T-cell (primary cell): ENCODE data around the gene SNAP47. TPM values are rescaled to one million over a fixed set of nuclear protein-coding genes. Genes with fewer than 3 reads are reported as not detected.

ENCODE experiments used
- ATAC-seq, 4 experiments: fragments of 200-7000 bp in 3 of 4; fragments of 150-1000 bp in 1 of 4; cut with Tn5 transposase; replicated peaks in 1 of 4; 1 replicate in 3 of 4; 2 replicates in 1 of 4; pipeline ENCODE4 v1.10.0; 2021; ENCODE audit warnings: moderate library complexity in 3 of 4, mild to moderate bottlenecking in 2 of 4, moderate number of reproducible peaks in 1 of 4
- CTCF ChIA-PET, 2 donors: fragments of 300-600 bp; sonication (Branson Sonifier 250); formaldehyde crosslinking; loops; one replicate each; lab custom pipeline; 2022; ENCODE audit warnings: antibody characterized with exemption in 2 of 2; lab: Charles Lee
- POLR2A ChIA-PET, 2 donors: fragments of 300-600 bp; sonication (Branson Sonifier 250); formaldehyde crosslinking; loops; one replicate each; lab custom pipeline; 2022; ENCODE audit warnings: antibody characterized with exemption in 2 of 2; lab: Charles Lee
- DNase-seq, 35 experiments: peaks; one replicate each; pipeline versions ENCODE4 v3.0.0 to v3.0.0-alpha.2; 2013 to 2023
- H3K27ac ChIP-seq: one replicate; pipeline ENCODE4 v1.5.1; 2013; ENCODE audit warnings: low read length
- H3K27me3 ChIP-seq, 2 experiments: replicated peaks in 1 of 2; 1 replicate in 1 of 2; 2 replicates in 1 of 2; pipeline versions ENCODE4 v1.6.1 to v1.7.0; 2013; ENCODE audit warnings: low read length in 1 of 2, mixed read lengths in 1 of 2; ENCODE audit not compliant: control insufficient read depth in 2 of 2, insufficient read depth in 2 of 2; ENCODE audit errors: extremely low read depth in 1 of 2
- H3K36me3 ChIP-seq, 2 donors: 1 replicate in 1 of 2; 2 replicates in 1 of 2; pipeline versions ENCODE4 v1.6.1 to v1.7.0; 2013; ENCODE audit warnings: low read length in 1 of 2; ENCODE audit not compliant: control insufficient read depth in 2 of 2, insufficient read depth in 1 of 2; ENCODE audit errors: extremely low read depth in 1 of 2
- H3K4me1 ChIP-seq, 2 experiments: 1 replicate in 1 of 2; 2 replicates in 1 of 2; pipeline versions ENCODE4 v1.6.1 to v1.7.0; 2013; ENCODE audit warnings: low read length in 2 of 2, mixed read lengths in 1 of 2; ENCODE audit not compliant: insufficient read depth in 2 of 2, control insufficient read depth in 1 of 2; ENCODE audit errors: extremely low read depth in 1 of 2
- H3K4me3 ChIP-seq, 2 donors: 1 replicate in 1 of 2; 2 replicates in 1 of 2; pipeline versions ENCODE4 v1.5.1 to v1.7.0; 2013; ENCODE audit warnings: mild to moderate bottlenecking in 2 of 2, low read length in 1 of 2, moderate library complexity in 1 of 2; ENCODE audit not compliant: control insufficient read depth in 1 of 2; ENCODE audit errors: extremely low read depth in 1 of 2
- H3K9me3 ChIP-seq: 2 replicates; pipeline ENCODE4 v1.7.0; 2013
- H3K27ac Mint-ChIP-seq, 2 donors: one replicate each; pipeline ENCODE4 v1.8.0; 2020 to 2021; ENCODE audit warnings: mild to moderate bottlenecking in 2 of 2, mixed read lengths in 2 of 2
- H3K27me3 Mint-ChIP-seq, 2 donors: one replicate each; pipeline ENCODE4 v1.8.0; 2021 to 2022; ENCODE audit warnings: mixed read lengths in 2 of 2
- H3K36me3 Mint-ChIP-seq: one replicate; pipeline ENCODE4 v1.8.0; 2021; ENCODE audit warnings: mixed read lengths
- H3K4me1 Mint-ChIP-seq, 3 donors: one replicate each; pipeline ENCODE4 v1.8.0; 2020 to 2022; ENCODE audit warnings: mixed read lengths in 3 of 3, mild to moderate bottlenecking in 1 of 3
- H3K4me3 Mint-ChIP-seq, 3 donors: one replicate each; pipeline ENCODE4 v1.8.0; 2020 to 2022; ENCODE audit warnings: mild to moderate bottlenecking in 3 of 3, mixed read lengths in 3 of 3, moderate library complexity in 3 of 3
- H3K9me3 Mint-ChIP-seq, 3 donors: one replicate each; pipeline ENCODE4 v1.8.0; 2020 to 2022; ENCODE audit warnings: mixed read lengths in 3 of 3
- WGBS: methylation state at CpG from one replicate; pipeline ENCODE4 v1.1.5; 2013; ENCODE audit warnings: missing lambda C conversion rate; ENCODE audit not compliant: insufficient coverage; 5-methylcytosine and 5-hydroxymethylcytosine counted together
- total RNA-seq, 35 experiments: library from RNA in 6 of 35; stranded (reverse) in 6 of 35; fragments of 120-200 nt in 1 of 35; gene quantifications; one replicate each; pipeline versions ENCODE4 v1.2.1 to v1.2.4 and lab custom pipeline; 2013 to 2026

The SNAP47 gene
- total RNA-seq, 5 donors from 2014 or later (not counting 1 experiment from before 2014, with no cell fraction given), result 20.1 to 35.6 (median 30.7) TPM

DNA sequence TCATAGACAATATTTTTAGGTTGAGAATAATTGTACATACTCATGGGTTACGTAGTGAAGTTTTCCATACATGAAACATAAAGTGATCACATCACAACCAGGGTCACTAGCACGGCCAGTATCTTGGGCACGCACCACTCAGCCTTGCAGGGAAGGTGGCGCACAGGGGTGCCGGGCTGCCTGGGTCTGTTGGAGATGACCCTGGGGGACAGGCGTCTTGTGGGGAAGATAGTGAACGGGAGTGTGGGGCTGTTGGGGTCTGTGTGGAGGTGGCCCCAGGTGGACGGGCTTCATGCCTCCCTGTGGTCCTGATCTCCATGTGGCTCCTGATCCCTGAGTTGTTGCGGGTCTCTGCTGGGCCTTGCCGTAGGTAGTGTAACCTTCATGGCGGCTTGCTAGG is 41.9 kb downstream of the SNAP47 start:
- Mint-ChIP-seq H3K4me1 (peaks cover 11 to 29% (median 28%) of the 10 kb centered on the region in 3 donors), H3K36me3 (peaks cover 20% of the 10 kb centered on the region), H3K9me3 (no peaks in the 10 kb centered on the region), H3K27me3 (no peaks in the 10 kb centered on the region), H3K27ac (no peak overlapping the region), H3K4me3 (no peak overlapping the region)
- ChIA-PET POLR2A (no interaction called here), CTCF (no interaction called here)
- peaks cover 5 to 15% of the 10 kb centered on the region in 2 donors for H3K36me3 ChIP-seq
- no peak overlapping the region for H3K4me3 ChIP-seq
- no peak for DNase-seq
- H3K27ac ChIP-seq, result no peak overlapping the region
- ATAC-seq, result no peak
- 86% methylated on average over 7 of the region's 11 CpGs for WGBS
- H3K27me3 ChIP-seq, result no peaks in the 10 kb centered on the region
- H3K9me3 ChIP-seq, result no peaks in the 10 kb centered on the region
- peaks cover 2 to 39% of the 10 kb centered on the region in 2 experiments for H3K4me1 ChIP-seq

DNA sequence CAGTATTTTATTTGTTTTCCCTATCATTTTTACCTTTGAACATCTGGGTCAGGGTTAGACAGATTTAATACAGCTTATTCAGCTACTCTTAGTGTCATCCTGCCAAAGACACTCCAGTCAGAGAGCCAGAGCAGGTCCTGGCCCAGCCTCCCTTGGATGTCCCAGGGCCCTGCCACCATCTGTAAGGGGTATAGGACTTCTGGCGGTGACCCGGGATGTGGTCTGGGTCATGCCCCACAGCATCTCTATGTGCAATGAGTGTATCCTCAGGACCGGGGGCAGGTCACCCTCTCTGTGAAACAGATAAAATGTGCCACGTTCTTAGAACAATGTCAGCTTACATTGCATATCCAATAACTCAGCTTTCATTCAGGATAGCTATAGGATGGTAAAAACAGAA is 42.4 kb downstream of the SNAP47 start:
- Histone ChIP-seq H3K36me3 (peaks cover 5 to 19% of the 10 kb centered on the region in 2 donors), H3K27me3 (no peaks in the 10 kb centered on the region), H3K27ac (no peak overlapping the region), H3K4me3 (no peak overlapping the region), H3K4me1 (peaks cover 2 to 34% of the 10 kb centered on the region in 2 experiments), H3K9me3 (no peaks in the 10 kb centered on the region)
- ChIA-PET POLR2A (interaction anchor here in 1 of 2 donors (0.6 kb wide), 1 partner anchor 309 kb away, joined by 3 read pairs; no protein-coding TSS in a partner anchor), CTCF (no interaction called here)
- peaks cover 20% of the 10 kb centered on the region for H3K36me3 Mint-ChIP-seq
- H3K9me3 Mint-ChIP-seq, result no peaks in the 10 kb centered on the region
- no CpG with 5 or more reads among the region's 4 CpGs for WGBS
- ATAC-seq, result no peak
- H3K27ac Mint-ChIP-seq, result no peak overlapping the region
- H3K4me1 Mint-ChIP-seq, result peaks cover 11 to 24% (median 24%) of the 10 kb centered on the region in 3 donors
- no peak for DNase-seq
- H3K4me3 Mint-ChIP-seq, result no peak overlapping the region
- no peaks in the 10 kb centered on the region for H3K27me3 Mint-ChIP-seq

DNA sequence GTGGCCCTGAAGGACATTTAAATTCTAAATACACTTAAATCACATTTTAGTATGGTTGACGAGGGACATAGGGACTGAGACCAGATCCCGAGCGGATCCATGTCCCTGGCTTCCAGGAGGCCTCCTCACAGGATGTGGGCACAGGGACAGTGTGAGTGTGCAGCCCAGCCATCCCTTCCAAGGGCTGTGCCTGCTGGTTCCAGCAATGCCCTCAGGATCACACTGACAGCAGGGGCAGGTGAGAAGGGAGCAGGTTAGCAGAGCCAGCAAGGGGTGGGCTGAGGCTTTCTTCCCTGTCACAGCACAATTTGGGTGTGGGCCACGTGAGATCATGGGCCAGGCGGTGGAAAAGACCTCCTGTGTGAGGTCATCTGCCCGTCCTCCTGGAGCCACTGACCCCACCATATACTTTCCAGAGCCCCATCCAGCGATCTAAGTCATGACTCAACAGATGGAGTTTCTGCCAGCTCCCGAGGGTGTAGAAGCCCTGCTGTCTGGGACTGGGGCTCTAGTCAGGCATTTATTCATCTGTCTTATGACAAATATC is 43.2 kb downstream of the SNAP47 start:
- no peak for DNase-seq
- H3K27ac Mint-ChIP-seq, result no peak overlapping the region
- Histone ChIP-seq H3K36me3 (peaks cover 5 to 19% of the 10 kb centered on the region in 2 donors), H3K4me3 (no peak overlapping the region), H3K27me3 (no peaks in the 10 kb centered on the region), H3K27ac (no peak overlapping the region), H3K9me3 (no peaks in the 10 kb centered on the region), H3K4me1 (peaks cover 2 to 26% of the 10 kb centered on the region in 2 experiments)
- H3K27me3 Mint-ChIP-seq, result no peaks in the 10 kb centered on the region
- H3K9me3 Mint-ChIP-seq, result no peaks in the 10 kb centered on the region
- H3K36me3 Mint-ChIP-seq, result peaks cover 23% of the 10 kb centered on the region
- peaks cover 11 to 19% (median 19%) of the 10 kb centered on the region in 3 donors for H3K4me1 Mint-ChIP-seq
- no peak for ATAC-seq
- POLR2A ChIA-PET, result no interaction called here
- WGBS, result 92% methylated on average over 4 of the region's 8 CpGs
- CTCF ChIA-PET, result no interaction called here
- no peak overlapping the region for H3K4me3 Mint-ChIP-seq

DNA sequence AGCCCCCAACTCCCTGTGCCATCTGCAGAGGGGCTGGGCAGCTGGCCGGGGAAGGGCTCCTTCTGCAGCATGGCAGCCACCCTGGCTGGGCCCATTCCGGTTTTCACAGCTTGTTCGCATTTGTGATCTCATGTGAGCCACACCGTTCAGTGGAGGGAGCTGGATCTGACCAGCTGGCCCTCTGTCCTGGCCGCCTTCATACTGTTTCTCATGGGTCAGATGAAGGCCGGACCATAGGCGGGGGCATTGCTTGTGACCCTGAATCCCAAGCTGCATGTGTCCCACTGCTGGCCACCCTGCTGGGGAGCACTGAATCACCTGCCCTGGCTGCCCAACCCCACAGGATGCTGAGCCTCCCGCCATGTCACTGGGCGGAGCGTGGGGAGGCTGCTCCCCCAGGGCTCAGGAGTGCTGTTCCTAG is 43.8 kb downstream of the SNAP47 start:
- ATAC-seq (no peak), DNase-seq (peak in 1 of 35 experiments; percentile 21)
- peaks cover 19% of the 10 kb centered on the region for H3K36me3 Mint-ChIP-seq
- H3K9me3 ChIP-seq, result no peaks in the 10 kb centered on the region
- no peak overlapping the region for H3K27ac Mint-ChIP-seq
- no peaks in the 10 kb centered on the region for H3K27me3 Mint-ChIP-seq
- peaks cover 0 to 20% of the 10 kb centered on the region in 2 experiments for H3K4me1 ChIP-seq
- CTCF ChIA-PET, result no interaction called here
- H3K4me3 Mint-ChIP-seq, result no peak overlapping the region
- H3K4me1 Mint-ChIP-seq, result peaks cover 7 to 13% (median 13%) of the 10 kb centered on the region in 3 donors
- H3K27me3 ChIP-seq, result no peaks in the 10 kb centered on the region
- WGBS, result 95% methylated on average over 10 of the region's 10 CpGs
- POLR2A ChIA-PET, result no interaction called here
- no peak overlapping the region for H3K27ac ChIP-seq
- H3K4me3 ChIP-seq, result no peak overlapping the region
- H3K36me3 ChIP-seq, result peaks cover 5 to 19% of the 10 kb centered on the region in 2 donors
- H3K9me3 Mint-ChIP-seq, result no peaks in the 10 kb centered on the region

DNA sequence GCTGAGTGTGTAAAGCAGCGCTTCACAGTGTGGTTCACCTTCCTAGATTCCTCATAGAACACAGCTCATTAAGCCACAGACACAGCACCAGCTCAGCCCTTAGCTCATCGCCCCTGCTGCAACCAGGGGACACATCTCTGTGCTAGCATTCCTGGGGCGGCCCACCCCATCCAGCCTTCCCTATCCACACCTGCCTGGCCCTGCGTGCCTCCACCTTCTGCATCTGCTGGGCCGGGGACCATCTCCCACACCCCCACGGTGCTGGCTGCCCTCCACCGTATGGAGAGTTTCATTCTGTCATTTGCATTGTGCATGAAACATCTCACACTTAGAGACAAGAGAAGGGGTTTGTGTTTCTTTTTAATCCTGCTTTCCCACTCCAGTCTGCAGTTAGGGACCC is 44.5 kb downstream of the SNAP47 start:
- ChIA-PET CTCF (no interaction called here), POLR2A (no interaction called here)
- DNase-seq (peak in 1 of 35 experiments; percentile 15), ATAC-seq (no peak)
- Mint-ChIP-seq H3K9me3 (no peaks in the 10 kb centered on the region), H3K27ac (peak overlapping the region in 1 of 2 donors; percentile 11), H3K4me1 (peaks cover under 1 to 7% (median 6%) of the 10 kb centered on the region in 3 donors), H3K27me3 (no peaks in the 10 kb centered on the region), H3K4me3 (no peak overlapping the region), H3K36me3 (peaks cover 14% of the 10 kb centered on the region)
- H3K27me3 ChIP-seq, result no peaks in the 10 kb centered on the region
- H3K27ac ChIP-seq, result no peak overlapping the region
- peaks cover 5 to 16% of the 10 kb centered on the region in 2 donors for H3K36me3 ChIP-seq
- 100% methylated on average over 3 of the region's 7 CpGs for WGBS
- H3K9me3 ChIP-seq, result no peaks in the 10 kb centered on the region
- H3K4me3 ChIP-seq, result no peak overlapping the region
- H3K4me1 ChIP-seq, result peaks cover 0 to 14% of the 10 kb centered on the region in 2 experiments

DNA sequence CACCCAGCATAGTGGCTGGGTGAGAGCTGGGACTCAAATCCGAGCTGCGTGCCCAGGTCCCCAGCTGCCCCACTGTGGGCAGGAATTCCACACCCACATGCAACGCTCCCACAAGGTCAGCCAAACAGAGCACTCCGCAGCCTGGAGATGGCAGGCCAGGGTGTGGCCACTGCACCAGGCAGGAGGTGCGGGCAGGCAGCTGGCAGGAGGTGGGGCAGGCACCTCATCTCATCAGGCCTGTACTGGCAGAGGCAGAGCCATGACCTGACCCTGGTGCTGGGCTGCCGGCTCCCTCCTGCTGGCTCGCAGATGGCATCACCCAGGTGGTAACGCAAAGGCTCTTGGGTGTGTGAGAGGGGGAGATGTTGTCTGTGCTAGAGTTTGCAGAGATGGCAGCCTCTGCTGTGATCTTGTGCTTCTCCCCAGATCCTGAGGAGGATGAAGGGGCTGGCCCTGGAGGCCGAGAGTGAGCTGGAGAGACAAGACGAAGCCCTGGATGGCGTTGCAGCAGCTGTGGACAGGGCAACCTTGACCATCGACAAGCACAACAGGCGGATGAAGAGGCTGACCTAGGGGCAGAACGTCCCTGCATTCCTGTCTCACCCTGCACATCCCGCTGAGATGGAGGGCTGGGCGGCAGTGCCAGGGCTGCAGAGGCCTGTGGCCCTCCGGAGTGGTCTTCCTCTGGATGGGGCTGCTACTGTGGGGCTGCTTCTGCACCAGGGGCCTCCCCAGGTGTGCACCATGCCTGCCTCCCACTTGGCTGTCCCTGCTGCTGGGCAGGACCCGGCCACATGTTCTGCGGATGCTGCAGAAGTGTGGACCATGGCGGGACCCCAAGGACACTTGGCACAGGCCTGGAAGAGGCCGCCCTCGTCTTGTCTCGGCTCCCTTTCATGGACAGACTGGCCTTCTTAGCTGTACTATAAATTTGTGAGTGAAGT is 45.1 kb downstream of the SNAP47 start:
- Mint-ChIP-seq H3K9me3 (no peaks in the 10 kb centered on the region), H3K27me3 (no peaks in the 10 kb centered on the region), H3K36me3 (peaks cover 14% of the 10 kb centered on the region), H3K27ac (no peak overlapping the region), H3K4me1 (peaks cover 0 to 3% (median 3%) of the 10 kb centered on the region in 3 donors), H3K4me3 (no peak overlapping the region)
- 88% methylated on average over 19 of the region's 23 CpGs for WGBS
- peak in 2 of 35 experiments; percentile 4 to 19 for DNase-seq
- ChIA-PET POLR2A (no interaction called here), CTCF (interaction anchor here in 1 of 2 donors (0.6 kb wide), 1 partner anchor 1749 kb away, joined by 4 read pairs; no protein-coding TSS in a partner anchor)
- Histone ChIP-seq H3K36me3 (peaks cover under 1 to 16% of the 10 kb centered on the region in 2 donors), H3K27ac (no peak overlapping the region), H3K4me3 (no peak overlapping the region), H3K27me3 (no peaks in the 10 kb centered on the region), H3K9me3 (no peaks in the 10 kb centered on the region), H3K4me1 (peaks cover 0 to 10% of the 10 kb centered on the region in 2 experiments)
- ATAC-seq, result no peak
